ENCODE data around the gene HPD. TPM values are rescaled to one million over a fixed set of nuclear protein-coding genes. Genes with fewer than 3 reads are reported as not detected.

The HPD gene
- total and polyA plus RNA-seq, 7 experiments from 2014 or later = not detected

GRCh38 chr12:121798787-121799155, 59.9 kb downstream of the HPD start:
- Mint-ChIP-seq H3K9me3 (peaks cover 0 to 14% (median 0%) of the 10 kb centered on the region in 11 donors), H3K36me3 (peaks cover 11 to 23% (median 17%) of the 10 kb centered on the region in 5 donors), H3K4me1 (peaks cover 30 to 49% (median 38%) of the 10 kb centered on the region in 7 donors), H3K27me3 (no peaks in the 10 kb centered on the region), H3K4me3 (peak overlapping the region; percentile 83 to 92 (median 88)), H3K27ac (peak overlapping the region; percentile 83 to 98 (median 89))
- no peak for DNase-seq
- Histone ChIP-seq H3K9me3 (ENCODE audit: control insufficient read depth in 2 of 3, low read length in 3 of 3) (no peaks in the 10 kb centered on the region), H3K27me3 (ENCODE audit: control insufficient read depth in 2 of 2, insufficient read depth in 2 of 2, low read length in 2 of 2) (no peaks in the 10 kb centered on the region), H3K4me1 (ENCODE audit: control insufficient read depth in 2 of 2, insufficient read depth in 2 of 2, low read length in 2 of 2) (peaks cover 27 to 33% of the 10 kb centered on the region in 2 donors), H3K4me3 (ENCODE audit: low read length) (peak overlapping the region; percentile 52), H3K27ac (ENCODE audit: low read depth, low read length) (peak overlapping the region; percentile 96), H3K36me3 (ENCODE audit: control insufficient read depth in 2 of 3, insufficient read depth in 3 of 3, low read length in 3 of 3) (peaks cover 0 to 49% (median 0%) of the 10 kb centered on the region in 3 experiments)
- intact Hi-C loops (cut with micrococcal nuclease) = no loop called here
- POLR2A ChIA-PET = interaction anchor here (2.6 to 33.4 kb wide), 6 partner anchors 1 to 90 kb away, joined by 14 to 1941 read pairs (median 44); partner anchors contain the start of genes PSMD9, RHOF, SETD1B and TMEM120B
- CTCF ChIA-PET = interaction anchor here (0.6 to 14.9 kb wide), 7 partner anchors 9 to 765 kb away, joined by 3 to 609 read pairs (median 4); partner anchors contain the start of gene SETD1B
- ATAC-seq = no peak

GRCh38 chr12:121797937-121798786, 60.5 kb downstream of the HPD start:
- H3K36me3 Mint-ChIP-seq = peaks cover 11 to 23% (median 17%) of the 10 kb centered on the region in 5 donors
- no peak for DNase-seq
- H3K27ac ChIP-seq (ENCODE audit: low read depth, low read length) = peak overlapping the region; percentile 96
- H3K4me3 ChIP-seq (ENCODE audit: low read length) = no peak overlapping the region
- H3K36me3 ChIP-seq (ENCODE audit: control insufficient read depth in 2 of 3, insufficient read depth in 3 of 3, low read length in 3 of 3) = peaks cover 0 to 46% (median 0%) of the 10 kb centered on the region in 3 experiments
- ChIA-PET POLR2A (interaction anchor here (0.7 to 33.4 kb wide), 9 partner anchors 2 to 714 kb away, joined by 3 to 1941 read pairs (median 17); partner anchors contain the start of genes PSMD9, RHOF, SETD1B and TMEM120B), CTCF (interaction anchor here (0.6 to 14.9 kb wide), 7 partner anchors 9 to 764 kb away, joined by 3 to 609 read pairs (median 5); partner anchors contain the start of gene SETD1B)
- intact Hi-C loops (cut with micrococcal nuclease) = no loop called here
- peak overlapping the region; percentile 83 to 92 (median 88) for H3K4me3 Mint-ChIP-seq
- peak overlapping the region; percentile 83 to 98 (median 94) for H3K27ac Mint-ChIP-seq
- no peaks in the 10 kb centered on the region for H3K27me3 Mint-ChIP-seq
- H3K4me1 ChIP-seq (ENCODE audit: control insufficient read depth in 2 of 2, insufficient read depth in 2 of 2, low read length in 2 of 2) = peaks cover 28 to 33% of the 10 kb centered on the region in 2 donors
- H3K27me3 ChIP-seq (ENCODE audit: control insufficient read depth in 2 of 2, insufficient read depth in 2 of 2, low read length in 2 of 2) = no peaks in the 10 kb centered on the region
- ATAC-seq = no peak
- peaks cover 0 to 13% (median 0%) of the 10 kb centered on the region in 11 donors for H3K9me3 Mint-ChIP-seq
- H3K4me1 Mint-ChIP-seq = peaks cover 30 to 49% (median 38%) of the 10 kb centered on the region in 7 donors
- no peaks in the 10 kb centered on the region for H3K9me3 ChIP-seq (ENCODE audit: control insufficient read depth in 2 of 3, low read length in 3 of 3)

DNA sequence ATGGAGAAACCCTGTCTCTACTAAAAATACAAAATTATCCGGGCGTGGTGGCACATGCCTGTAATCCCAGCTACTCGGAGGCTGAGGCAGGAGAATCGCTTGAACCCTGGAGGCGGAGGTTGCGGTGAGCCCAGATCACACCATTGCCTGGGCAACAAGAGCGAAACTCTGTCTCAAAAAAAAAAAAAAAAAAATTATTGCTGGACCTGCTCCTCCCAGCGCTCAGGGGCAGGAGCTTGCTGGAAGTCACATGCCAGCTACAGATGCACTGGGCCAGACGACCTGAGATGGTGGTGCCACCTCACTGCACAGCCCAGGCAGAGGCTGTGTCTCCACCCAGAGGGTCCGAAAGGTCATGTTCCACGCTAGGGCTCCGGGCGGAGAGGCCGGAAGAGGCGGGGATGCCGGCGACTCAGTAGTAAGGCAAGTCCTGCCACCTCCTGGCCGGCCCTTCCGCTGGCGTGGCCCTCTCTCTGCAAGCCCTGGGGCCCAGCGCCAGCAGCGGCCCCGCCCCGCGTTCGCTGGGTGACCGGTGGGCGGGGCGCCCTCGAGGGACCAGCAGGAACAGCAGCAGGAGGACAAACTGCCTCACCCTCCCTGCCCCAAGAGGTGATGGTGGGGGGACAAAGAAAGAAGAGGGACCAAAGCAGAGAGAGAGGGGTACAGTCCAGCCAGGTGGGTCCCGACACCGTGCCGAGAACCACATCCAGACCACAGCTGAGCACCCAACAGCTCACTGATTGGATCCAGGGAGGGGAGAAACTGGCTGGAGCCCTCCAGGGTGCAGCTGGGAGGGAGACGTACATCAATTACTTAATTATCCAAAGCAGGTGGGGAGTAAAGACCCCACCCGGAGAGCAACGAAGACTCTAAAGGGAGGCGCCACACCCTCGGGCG, 61.6 kb downstream of the HPD start:
- DNase-seq (no peak), ATAC-seq (no peak)
- ChIA-PET POLR2A (interaction anchor here (1.1 to 33.4 kb wide), 11 partner anchors 3 to 221 kb away, joined by 4 to 1941 read pairs (median 17); partner anchors contain the start of genes PSMD9, RHOF, SETD1B and TMEM120B), CTCF (interaction anchor here (0.6 to 14.9 kb wide), 6 partner anchors 8 to 121 kb away, joined by 3 to 609 read pairs (median 30); partner anchors contain the start of gene SETD1B)
- peak overlapping the region; percentile 24 for H3K27ac ChIP-seq (ENCODE audit: low read depth, low read length)
- H3K4me3 Mint-ChIP-seq = peak overlapping the region; percentile 33 to 92 (median 81)
- peaks cover 11 to 23% (median 17%) of the 10 kb centered on the region in 5 donors for H3K36me3 Mint-ChIP-seq
- peaks cover 0 to 10% (median 0%) of the 10 kb centered on the region in 11 donors for H3K9me3 Mint-ChIP-seq
- peaks cover 28 to 33% of the 10 kb centered on the region in 2 donors for H3K4me1 ChIP-seq (ENCODE audit: control insufficient read depth in 2 of 2, insufficient read depth in 2 of 2, low read length in 2 of 2)
- no peaks in the 10 kb centered on the region for H3K27me3 Mint-ChIP-seq
- peak overlapping the region; percentile 72 to 98 (median 85) for H3K27ac Mint-ChIP-seq
- intact Hi-C loops (cut with micrococcal nuclease) = no loop called here
- H3K9me3 ChIP-seq (ENCODE audit: control insufficient read depth in 2 of 3, low read length in 3 of 3) = no peaks in the 10 kb centered on the region
- H3K4me3 ChIP-seq (ENCODE audit: low read length) = no peak overlapping the region
- H3K36me3 ChIP-seq (ENCODE audit: control insufficient read depth in 2 of 3, insufficient read depth in 3 of 3, low read length in 3 of 3) = peaks cover 0 to 54% (median 0%) of the 10 kb centered on the region in 3 experiments
- H3K4me1 Mint-ChIP-seq = peaks cover 35 to 49% (median 40%) of the 10 kb centered on the region in 7 donors
- no peaks in the 10 kb centered on the region for H3K27me3 ChIP-seq (ENCODE audit: control insufficient read depth in 2 of 2, insufficient read depth in 2 of 2, low read length in 2 of 2)

- intact Hi-C loops (cut with micrococcal nuclease) = loop anchor here (1.0 to 2.0 kb wide), 5 partner anchors 16 to 168 kb away; partner anchors contain the start of genes ORAI1 (in 1 of the 2), PSMD9 (in 1 of the 2) and TMEM120B (in 1 of the 2)
- ChIA-PET CTCF (interaction anchor here (0.6 to 14.9 kb wide), 20 partner anchors 12 to 374 kb away, joined by 3 to 609 read pairs (median 8); partner anchors contain the start of genes PSMD9, SETD1B and TMEM120B), POLR2A (interaction anchor here (0.6 to 33.4 kb wide), 16 partner anchors 5 to 244 kb away, joined by 3 to 1941 read pairs (median 8); partner anchors contain the start of genes PSMD9, RHOF, SETD1B and TMEM120B)
- Histone ChIP-seq H3K4me1 (ENCODE audit: control insufficient read depth in 2 of 2, insufficient read depth in 2 of 2, low read length in 2 of 2) (peaks cover 40 to 44% of the 10 kb centered on the region in 2 donors), H3K27me3 (ENCODE audit: control insufficient read depth in 2 of 2, insufficient read depth in 2 of 2, low read length in 2 of 2) (no peaks in the 10 kb centered on the region), H3K27ac (ENCODE audit: low read depth, low read length) (peak overlapping the region; percentile 96), H3K4me3 (ENCODE audit: low read length) (peak overlapping the region; percentile 42), H3K9me3 (ENCODE audit: control insufficient read depth in 2 of 3, low read length in 3 of 3) (no peaks in the 10 kb centered on the region), H3K36me3 (ENCODE audit: control insufficient read depth in 2 of 3, insufficient read depth in 3 of 3, low read length in 3 of 3) (peaks cover 0 to 47% (median 0%) of the 10 kb centered on the region in 3 experiments)
- H3K27me3 Mint-ChIP-seq = no peaks in the 10 kb centered on the region
- H3K27ac Mint-ChIP-seq = peak overlapping the region; percentile 85 to 99 (median 95)
- ATAC-seq (peak; percentile 47), DNase-seq (peak; percentile 74 to 89 (median 83))
- peaks cover 0 to 9% (median 0%) of the 10 kb centered on the region in 11 donors for H3K9me3 Mint-ChIP-seq
- peaks cover 6 to 27% (median 13%) of the 10 kb centered on the region in 5 donors for H3K36me3 Mint-ChIP-seq
- H3K4me1 Mint-ChIP-seq = peaks cover 38 to 65% (median 52%) of the 10 kb centered on the region in 7 donors
- peak overlapping the region; percentile 84 to 99 (median 93) for H3K4me3 Mint-ChIP-seq
Measured at GRCh38 chr12:121795034-121795968, 63.4 kb downstream of the HPD start.

GRCh38 chr12:121794534-121795033, 64.1 kb downstream of the HPD start:
- ChIA-PET POLR2A (interaction anchor here (0.5 to 33.4 kb wide), 22 partner anchors 5 to 352 kb away, joined by 3 to 1941 read pairs (median 5); partner anchors contain the start of genes PSMD9, RHOF, SETD1B and TMEM120B), CTCF (interaction anchor here (0.6 to 14.9 kb wide), 36 partner anchors 13 to 315 kb away, joined by 3 to 609 read pairs (median 4); partner anchors contain the start of genes PSMD9, SETD1B and TMEM120B)
- peak overlapping the region; percentile 85 to 99 (median 95) for H3K27ac Mint-ChIP-seq
- Histone ChIP-seq H3K27me3 (ENCODE audit: control insufficient read depth in 2 of 2, insufficient read depth in 2 of 2, low read length in 2 of 2) (no peaks in the 10 kb centered on the region), H3K9me3 (ENCODE audit: control insufficient read depth in 2 of 3, low read length in 3 of 3) (no peaks in the 10 kb centered on the region), H3K4me1 (ENCODE audit: control insufficient read depth in 2 of 2, insufficient read depth in 2 of 2, low read length in 2 of 2) (peaks cover 43 to 48% of the 10 kb centered on the region in 2 donors), H3K4me3 (ENCODE audit: low read length) (peak overlapping the region; percentile 42), H3K27ac (ENCODE audit: low read depth, low read length) (peak overlapping the region; percentile 96), H3K36me3 (ENCODE audit: control insufficient read depth in 2 of 3, insufficient read depth in 3 of 3, low read length in 3 of 3) (peaks cover 0 to 41% (median 0%) of the 10 kb centered on the region in 3 experiments)
- peaks cover 6 to 33% (median 13%) of the 10 kb centered on the region in 5 donors for H3K36me3 Mint-ChIP-seq
- H3K4me1 Mint-ChIP-seq = peaks cover 45 to 72% (median 59%) of the 10 kb centered on the region in 7 donors
- intact Hi-C loops (cut with micrococcal nuclease) = loop anchor here (1.0 to 5.0 kb wide), 16 partner anchors 8 to 392 kb away; partner anchors contain the start of genes ORAI1 (in 2 of the 2), PSMD9 (in 2 of the 2), TMEM120B (in 2 of the 2) and MLXIP (in 1 of the 2)
- ATAC-seq (peak; percentile 21), DNase-seq (peak in 1 of 9 donors; percentile 55)
- H3K4me3 Mint-ChIP-seq = peak overlapping the region; percentile 84 to 99 (median 93)
- peaks cover 0 to 11% (median 0%) of the 10 kb centered on the region in 11 donors for H3K9me3 Mint-ChIP-seq
- H3K27me3 Mint-ChIP-seq = no peaks in the 10 kb centered on the region

Measured in naive thymus-derived CD4-positive, alpha-beta T cell (primary cell).